ENCODE data around the gene TIMM8A. TPM values are rescaled to one million over a fixed set of nuclear protein-coding genes. Genes with fewer than 3 reads are reported as not detected.

Gene TIMM8A
- total RNA-seq, 5 donors from 2014 or later (not counting 1 experiment from before 2014, with no cell fraction given), result 5.1 to 11.4 (median 9.8) TPM

DNA sequence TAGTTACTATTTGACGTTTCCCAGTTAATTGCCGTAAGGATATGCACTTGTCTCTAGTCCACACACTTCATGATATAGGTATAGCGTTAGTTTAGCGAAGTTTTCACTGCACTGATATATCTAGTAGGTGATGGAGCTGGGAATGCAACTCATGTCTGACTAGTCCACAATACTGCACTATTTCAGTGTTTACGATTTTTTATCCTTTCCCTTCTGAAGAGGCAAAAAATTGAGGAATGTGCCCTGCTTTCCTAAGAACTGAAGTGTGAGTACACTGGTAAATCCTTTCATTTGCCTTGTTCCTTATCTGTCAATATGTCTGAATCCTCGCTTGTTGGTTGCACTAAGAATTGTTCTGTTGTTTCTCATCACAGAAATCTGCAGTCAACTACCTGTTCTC lies 43.3 kb upstream of the TIMM8A start:
- peak overlapping the region; percentile 93 to 94 for H3K27ac Mint-ChIP-seq
- H3K9me3 Mint-ChIP-seq, result no peaks in the 10 kb centered on the region
- peak overlapping the region; percentile 88 to 93 (median 92) for H3K4me3 Mint-ChIP-seq
- H3K4me1 Mint-ChIP-seq, result peaks cover 19 to 32% (median 30%) of the 10 kb centered on the region in 3 donors
- H3K36me3 Mint-ChIP-seq, result peaks cover 18% of the 10 kb centered on the region
- peaks cover 0 to 6% of the 10 kb centered on the region in 2 donors for H3K36me3 ChIP-seq (ENCODE audit: control insufficient read depth in 2 of 2, extremely low read depth in 1 of 2, insufficient read depth in 1 of 2, low read length in 1 of 2)
- H3K4me1 ChIP-seq (ENCODE audit: control insufficient read depth in 1 of 2, extremely low read depth in 1 of 2, insufficient read depth in 2 of 2, low read length in 2 of 2), result peaks cover 5 to 11% of the 10 kb centered on the region in 2 experiments
- ATAC-seq (replicated peaks in 1 of 4) (no peak), DNase-seq (no peak)
- WGBS (ENCODE audit: insufficient coverage), result no CpG with 5 or more reads among the region's 6 CpGs
- ChIA-PET POLR2A (interaction anchor here in 1 of 2 donors (0.8 kb wide), 1 partner anchor 14 kb away, joined by 3 read pairs; no protein-coding TSS in a partner anchor), CTCF (interaction anchor here (0.5 to 0.8 kb wide), 2 partner anchors 11 to 26 kb away, joined by 3 to 4 read pairs; no protein-coding TSS in a partner anchor)
- H3K9me3 ChIP-seq, result no peaks in the 10 kb centered on the region
- H3K27me3 ChIP-seq (replicated peaks in 1 of 2; ENCODE audit: control insufficient read depth in 2 of 2, extremely low read depth in 1 of 2, insufficient read depth in 2 of 2, low read length in 1 of 2), result no peaks in the 10 kb centered on the region
- H3K27ac ChIP-seq (ENCODE audit: low read length), result peak overlapping the region; percentile 81
- no peaks in the 10 kb centered on the region for H3K27me3 Mint-ChIP-seq
- H3K4me3 ChIP-seq (ENCODE audit: control insufficient read depth in 1 of 2, extremely low read depth in 1 of 2, low read length in 1 of 2), result peak overlapping the region; percentile 17 to 65

DNA sequence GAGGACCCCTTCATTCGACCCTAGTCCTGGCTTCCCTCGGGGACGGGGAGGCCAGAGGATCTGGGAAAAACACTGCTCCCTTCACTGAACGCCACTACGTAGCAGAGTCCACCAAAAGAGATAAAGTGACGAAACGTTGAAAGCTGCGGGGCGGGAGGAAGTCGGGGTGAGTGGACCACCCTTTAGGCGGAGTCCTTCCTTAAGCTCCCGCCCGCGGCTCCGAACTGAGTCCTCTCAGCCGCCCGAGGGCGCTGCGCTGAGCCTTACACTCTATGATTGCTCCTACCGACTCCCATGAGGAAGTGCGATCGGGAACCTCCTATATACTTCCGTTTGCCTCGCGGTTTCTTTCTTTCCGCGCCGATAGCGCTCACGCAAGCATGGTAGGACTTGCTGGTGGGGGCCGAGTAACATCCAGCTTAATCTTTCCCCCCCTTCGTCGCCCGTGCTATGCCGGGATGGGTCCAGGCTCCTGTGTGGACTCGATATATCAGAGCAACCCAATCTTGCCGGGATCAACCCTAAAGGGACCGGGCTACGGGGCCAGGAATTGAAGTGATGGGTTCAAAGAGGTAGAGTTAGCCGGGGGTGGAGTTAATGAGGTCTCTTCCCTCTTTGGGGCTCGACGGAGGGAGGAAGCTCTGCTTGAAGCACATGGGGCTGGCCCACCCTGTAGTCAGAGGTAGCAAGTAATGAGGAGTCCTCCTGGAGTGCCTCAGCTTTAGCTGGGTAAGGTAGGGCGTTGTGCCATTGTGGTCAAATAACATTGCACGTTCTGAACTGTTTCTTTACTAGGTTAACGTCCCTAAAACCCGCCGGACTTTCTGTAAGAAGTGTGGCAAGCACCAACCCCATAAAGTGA lies 42.4 kb upstream of the TIMM8A start, which contains the start of gene RPL36A:
TSS of gene RPL36A (plus strand) at position 348 of the 862 bp plus-strand sequence. CDS start at position 381, 33 bp downstream.
- peak within 1 kb of the TSS; percentile 93 to 94 for H3K27ac Mint-ChIP-seq
- Histone ChIP-seq H3K27ac (ENCODE audit: low read length) (peak within 1 kb of the TSS; percentile 81), H3K4me3 (ENCODE audit: control insufficient read depth in 1 of 2, extremely low read depth in 1 of 2, low read length in 1 of 2) (peak within 1 kb of the TSS; percentile 64 to 65), H3K4me1 (ENCODE audit: control insufficient read depth in 1 of 2, extremely low read depth in 1 of 2, insufficient read depth in 2 of 2, low read length in 2 of 2) (peaks cover 5 to 11% of the 10 kb centered on the region in 2 experiments), H3K27me3 (replicated peaks in 1 of 2; ENCODE audit: control insufficient read depth in 2 of 2, extremely low read depth in 1 of 2, insufficient read depth in 2 of 2, low read length in 1 of 2) (no peaks in the 10 kb centered on the region), H3K9me3 (no peaks in the 10 kb centered on the region), H3K36me3 (ENCODE audit: control insufficient read depth in 2 of 2, extremely low read depth in 1 of 2, insufficient read depth in 1 of 2, low read length in 1 of 2) (peaks cover 0 to 6% of the 10 kb centered on the region in 2 donors)
- WGBS (ENCODE audit: insufficient coverage), result 0% methylated on average over 7 of the region's 47 CpGs
- peaks cover 18% of the 10 kb centered on the region for H3K36me3 Mint-ChIP-seq
- POLR2A ChIA-PET, result interaction anchor here in 1 of 2 donors (0.8 to 1.2 kb wide), 3 partner anchors 13 to 570 kb away, joined by 3 read pairs; partner anchors contain the start of genes CSTF2 and TIMM8A
- peaks cover 19 to 35% (median 30%) of the 10 kb centered on the region in 3 donors for H3K4me1 Mint-ChIP-seq
- no peaks in the 10 kb centered on the region for H3K9me3 Mint-ChIP-seq
- DNase-seq, result peak; percentile 54 to 87 (median 68)
- peak; percentile 93 to 96 (median 94) for ATAC-seq (replicated peaks in 1 of 4)
- H3K27me3 Mint-ChIP-seq, result peaks cover 0 to 4% of the 10 kb centered on the region in 2 donors
- CTCF ChIA-PET, result interaction anchor here (0.8 to 1.4 kb wide), 6 partner anchors 12 to 44 kb away, joined by 3 to 5 read pairs (median 4); partner anchors contain the start of gene TIMM8A (in 1 of the 2)
- peak within 1 kb of the TSS; percentile 88 to 93 (median 92) for H3K4me3 Mint-ChIP-seq

DNA sequence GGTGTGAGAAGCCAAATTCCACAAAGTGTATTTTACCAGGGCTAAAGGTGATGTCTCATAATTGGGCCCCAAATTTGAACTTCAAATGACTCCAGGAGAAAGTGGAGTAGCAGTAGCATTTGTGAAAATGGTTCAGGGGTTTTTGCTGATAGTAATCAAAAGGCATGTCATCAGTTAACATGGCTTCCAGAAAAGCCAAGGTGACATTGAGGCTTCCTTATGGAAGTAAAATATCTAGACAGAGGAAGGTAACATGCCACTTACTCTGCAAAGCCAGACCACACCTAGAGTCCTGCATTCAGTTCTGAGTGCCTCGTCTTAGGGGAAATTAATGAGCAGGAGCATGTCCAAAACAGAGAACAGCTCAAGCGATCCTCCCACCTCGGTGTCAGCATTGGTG lies 40.1 kb upstream of the TIMM8A start:
- Histone ChIP-seq H3K27me3 (replicated peaks in 1 of 2; ENCODE audit: control insufficient read depth in 2 of 2, extremely low read depth in 1 of 2, insufficient read depth in 2 of 2, low read length in 1 of 2) (no peaks in the 10 kb centered on the region), H3K4me3 (ENCODE audit: control insufficient read depth in 1 of 2, extremely low read depth in 1 of 2, low read length in 1 of 2) (no peak overlapping the region), H3K4me1 (ENCODE audit: control insufficient read depth in 1 of 2, extremely low read depth in 1 of 2, insufficient read depth in 2 of 2, low read length in 2 of 2) (peaks cover 5 to 11% of the 10 kb centered on the region in 2 experiments), H3K9me3 (no peaks in the 10 kb centered on the region), H3K36me3 (ENCODE audit: control insufficient read depth in 2 of 2, extremely low read depth in 1 of 2, insufficient read depth in 1 of 2, low read length in 1 of 2) (peaks cover 0 to 2% of the 10 kb centered on the region in 2 donors), H3K27ac (ENCODE audit: low read length) (no peak overlapping the region)
- ATAC-seq (replicated peaks in 1 of 4), result no peak
- DNase-seq, result no peak
- Mint-ChIP-seq H3K4me3 (no peak overlapping the region), H3K36me3 (peaks cover 11% of the 10 kb centered on the region), H3K9me3 (no peaks in the 10 kb centered on the region), H3K27me3 (peaks cover 0 to 4% of the 10 kb centered on the region in 2 donors), H3K27ac (no peak overlapping the region), H3K4me1 (peaks cover 15 to 33% (median 30%) of the 10 kb centered on the region in 3 donors)
- ChIA-PET CTCF (no interaction called here), POLR2A (interaction anchor here in 1 of 2 donors (0.6 kb wide), 1 partner anchor 92 kb away, joined by 3 read pairs; no protein-coding TSS in a partner anchor)
- no CpG with 5 or more reads among the region's 3 CpGs for WGBS (ENCODE audit: insufficient coverage)

DNA sequence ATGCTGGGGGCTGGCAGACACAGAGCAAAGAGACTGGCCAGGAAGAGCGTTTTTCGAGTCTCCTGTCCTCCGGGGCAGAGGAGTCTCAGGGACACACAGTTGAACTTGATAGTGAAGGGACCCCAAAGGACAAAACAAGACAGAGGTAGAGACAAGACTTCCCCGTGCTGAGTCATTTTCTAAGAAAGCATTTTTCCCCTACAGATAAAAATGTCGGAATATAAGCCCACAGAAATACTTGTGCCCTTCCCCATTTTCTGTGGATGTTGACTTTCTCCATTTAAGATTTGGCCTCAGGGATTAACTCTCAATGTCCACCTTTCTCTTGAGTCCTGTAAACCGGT lies 38.0 kb upstream of the TIMM8A start:
- no peaks in the 10 kb centered on the region for H3K27me3 ChIP-seq (replicated peaks in 1 of 2; ENCODE audit: control insufficient read depth in 2 of 2, extremely low read depth in 1 of 2, insufficient read depth in 2 of 2, low read length in 1 of 2)
- WGBS (ENCODE audit: insufficient coverage), result no CpG with 5 or more reads among the region's 6 CpGs
- peaks cover 4% of the 10 kb centered on the region for H3K36me3 Mint-ChIP-seq
- POLR2A ChIA-PET, result no interaction called here
- no peak overlapping the region for H3K4me3 ChIP-seq (ENCODE audit: control insufficient read depth in 1 of 2, extremely low read depth in 1 of 2, low read length in 1 of 2)
- peaks cover under 1 to 10% of the 10 kb centered on the region in 2 experiments for H3K4me1 ChIP-seq (ENCODE audit: control insufficient read depth in 1 of 2, extremely low read depth in 1 of 2, insufficient read depth in 2 of 2, low read length in 2 of 2)
- H3K9me3 ChIP-seq, result no peaks in the 10 kb centered on the region
- H3K9me3 Mint-ChIP-seq, result no peaks in the 10 kb centered on the region
- peaks cover 5 to 15% (median 14%) of the 10 kb centered on the region in 3 donors for H3K4me1 Mint-ChIP-seq
- peak overlapping the region in 1 of 2 donors; percentile 43 for H3K27ac Mint-ChIP-seq
- DNase-seq (no peak), ATAC-seq (replicated peaks in 1 of 4) (no peak)
- H3K36me3 ChIP-seq (ENCODE audit: control insufficient read depth in 2 of 2, extremely low read depth in 1 of 2, insufficient read depth in 1 of 2, low read length in 1 of 2), result no peaks in the 10 kb centered on the region
- peaks cover 0 to 4% of the 10 kb centered on the region in 2 donors for H3K27me3 Mint-ChIP-seq
- CTCF ChIA-PET, result no interaction called here
- H3K27ac ChIP-seq (ENCODE audit: low read length), result no peak overlapping the region
- no peak overlapping the region for H3K4me3 Mint-ChIP-seq

DNA sequence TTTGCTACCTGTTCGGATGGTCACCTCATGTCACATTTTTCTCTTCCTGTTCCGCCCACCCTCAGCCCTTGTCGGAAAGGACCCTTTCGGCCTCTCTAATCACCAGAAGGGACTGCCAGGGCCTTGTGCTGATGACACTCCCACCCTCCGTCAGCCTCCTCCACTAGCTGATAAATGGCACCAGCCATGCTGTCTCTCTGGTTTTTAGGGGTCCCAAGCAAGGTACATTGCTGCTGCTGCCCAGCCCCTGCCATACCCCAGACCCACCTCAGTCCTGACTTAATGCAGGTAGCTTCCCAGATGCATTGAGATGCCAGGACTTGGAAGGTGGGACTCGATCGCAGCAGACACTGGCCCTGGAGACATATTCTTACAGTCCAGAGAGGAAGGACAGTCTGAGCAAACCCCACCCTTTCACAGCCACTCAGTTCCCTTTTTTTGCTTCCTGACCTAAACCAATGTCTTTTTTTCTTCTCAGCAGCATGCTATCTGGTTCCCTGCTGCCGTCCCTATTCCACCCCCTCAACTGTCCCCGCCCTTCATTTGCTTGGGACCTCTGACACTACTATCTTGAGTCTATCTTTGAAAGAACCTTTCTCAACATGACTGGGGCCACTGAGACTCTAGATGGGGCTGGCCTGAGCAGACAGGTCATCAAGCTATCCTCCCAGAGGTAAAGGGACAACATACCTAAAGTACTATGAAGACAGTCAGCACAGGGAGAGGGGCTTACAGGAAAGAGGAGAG lies 37.4 kb upstream of the TIMM8A start, which contains the start of gene BTK:
TSS of gene BTK (minus strand) at position 397 of the 747 bp plus-strand sequence. CDS start 10,907 bp downstream, outside the sequence.
- Mint-ChIP-seq H3K9me3 (no peaks in the 10 kb centered on the region), H3K36me3 (no peaks in the 10 kb centered on the region), H3K4me3 (peak within 1 kb of the TSS in 1 of 3 donors; percentile 76), H3K27ac (peak within 1 kb of the TSS in 1 of 2 donors; percentile 43), H3K4me1 (peaks cover 1 to 10% (median 8%) of the 10 kb centered on the region in 3 donors), H3K27me3 (peaks cover 0 to 4% of the 10 kb centered on the region in 2 donors)
- no peaks in the 10 kb centered on the region for H3K27me3 ChIP-seq (replicated peaks in 1 of 2; ENCODE audit: control insufficient read depth in 2 of 2, extremely low read depth in 1 of 2, insufficient read depth in 2 of 2, low read length in 1 of 2)
- no peaks in the 10 kb centered on the region for H3K36me3 ChIP-seq (ENCODE audit: control insufficient read depth in 2 of 2, extremely low read depth in 1 of 2, insufficient read depth in 1 of 2, low read length in 1 of 2)
- no peak for ATAC-seq (replicated peaks in 1 of 4)
- POLR2A ChIA-PET, result no interaction called here
- CTCF ChIA-PET, result no interaction called here
- H3K27ac ChIP-seq (ENCODE audit: low read length), result no peak within 1 kb of the TSS
- H3K9me3 ChIP-seq, result no peaks in the 10 kb centered on the region
- WGBS (ENCODE audit: insufficient coverage), result 38% methylated on average over 2 of the region's 9 CpGs
- H3K4me3 ChIP-seq (ENCODE audit: control insufficient read depth in 1 of 2, extremely low read depth in 1 of 2, low read length in 1 of 2), result no peak within 1 kb of the TSS
- no peak for DNase-seq
- H3K4me1 ChIP-seq (ENCODE audit: control insufficient read depth in 1 of 2, extremely low read depth in 1 of 2, insufficient read depth in 2 of 2, low read length in 2 of 2), result peaks cover 0 to 5% of the 10 kb centered on the region in 2 experiments

All from T-cell (primary cell).